Measurements from ENCODE around the gene APH1B.
"Not testable (repeated sequence)": the region's sequence is repeated elsewhere in the genome, so short reads cannot be mapped to it uniquely, and the experiment has no call there.

The APH1B gene

DNA sequence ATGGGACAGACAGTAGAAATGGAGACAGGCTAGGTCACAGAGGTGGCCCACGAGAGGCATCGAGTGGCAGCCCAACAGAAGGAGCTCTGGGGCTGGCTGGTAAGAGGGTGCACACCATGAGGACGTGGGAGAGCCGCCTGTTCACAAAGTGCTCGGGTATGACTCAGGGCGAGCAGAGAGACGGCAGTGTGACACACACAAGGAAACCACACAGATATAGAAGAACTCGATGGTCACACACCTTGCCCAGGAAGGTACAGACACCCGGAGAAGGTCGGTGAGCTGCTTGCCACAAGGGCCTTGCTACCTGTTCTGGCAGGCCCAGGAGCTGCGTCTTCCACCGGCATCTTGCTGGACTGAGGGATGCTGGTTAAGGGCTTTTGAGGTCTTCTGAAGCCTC is 54.1 kb downstream of the APH1B start:
- DNase-seq (ENCODE audit: low read depth): no peak

DNA sequence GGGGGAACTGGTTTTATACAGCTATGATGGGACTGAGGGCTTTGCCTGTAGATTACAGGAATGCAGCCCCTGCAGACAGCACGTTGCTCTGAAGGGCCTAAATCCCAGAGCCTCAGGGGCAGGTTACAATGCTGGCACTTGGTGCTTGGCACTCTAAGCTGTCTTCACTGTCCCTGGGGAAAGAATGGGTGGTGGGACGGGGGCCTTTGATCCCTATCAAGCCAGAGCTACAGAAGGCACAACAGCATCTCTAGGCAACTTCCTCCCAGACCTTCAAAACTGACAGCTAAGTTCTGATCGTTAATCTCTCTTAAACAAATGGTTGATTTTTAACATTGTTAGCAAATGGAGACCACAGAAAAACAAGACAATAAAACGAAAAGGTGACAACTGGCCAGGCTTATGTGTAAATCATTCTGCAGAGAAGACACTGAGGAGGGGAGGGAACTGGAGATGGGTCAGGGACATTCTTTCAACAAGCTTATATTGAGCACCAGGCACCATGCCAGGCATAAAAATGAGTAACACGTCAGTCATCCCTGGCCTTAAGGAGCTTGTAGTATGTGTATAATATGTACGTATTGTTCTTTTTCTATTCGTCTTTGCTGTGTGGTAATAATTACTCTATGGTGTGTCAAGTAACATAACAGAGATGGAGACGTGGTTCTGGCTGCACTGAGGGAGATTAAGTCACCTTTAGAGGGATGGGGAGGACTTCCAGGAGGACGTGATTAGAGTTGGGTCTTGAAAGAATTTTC is 55.1 kb downstream of the APH1B start:
- DNase-seq (ENCODE audit: low read depth): peak; percentile 75

DNA sequence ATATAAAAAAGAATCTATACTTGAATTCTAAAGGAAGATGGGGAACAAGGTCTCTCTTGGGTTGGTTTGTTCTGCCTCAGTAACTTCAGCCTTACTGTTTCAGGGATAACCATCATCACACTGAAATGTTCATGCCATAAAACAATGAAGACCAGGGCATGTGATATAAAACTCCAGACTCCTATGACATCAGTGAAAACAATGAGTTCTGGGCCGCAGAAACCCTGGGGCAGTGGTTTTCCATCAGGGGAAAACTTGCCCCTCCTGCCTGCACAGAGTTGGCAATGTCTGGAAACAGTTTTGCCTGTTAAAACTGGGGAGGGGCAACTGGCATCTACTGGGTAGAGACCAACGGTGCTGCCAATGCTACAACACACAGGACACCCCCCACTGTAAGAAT is 57.4 kb downstream of the APH1B start:
- DNase-seq (ENCODE audit: low read depth): no peak

DNA sequence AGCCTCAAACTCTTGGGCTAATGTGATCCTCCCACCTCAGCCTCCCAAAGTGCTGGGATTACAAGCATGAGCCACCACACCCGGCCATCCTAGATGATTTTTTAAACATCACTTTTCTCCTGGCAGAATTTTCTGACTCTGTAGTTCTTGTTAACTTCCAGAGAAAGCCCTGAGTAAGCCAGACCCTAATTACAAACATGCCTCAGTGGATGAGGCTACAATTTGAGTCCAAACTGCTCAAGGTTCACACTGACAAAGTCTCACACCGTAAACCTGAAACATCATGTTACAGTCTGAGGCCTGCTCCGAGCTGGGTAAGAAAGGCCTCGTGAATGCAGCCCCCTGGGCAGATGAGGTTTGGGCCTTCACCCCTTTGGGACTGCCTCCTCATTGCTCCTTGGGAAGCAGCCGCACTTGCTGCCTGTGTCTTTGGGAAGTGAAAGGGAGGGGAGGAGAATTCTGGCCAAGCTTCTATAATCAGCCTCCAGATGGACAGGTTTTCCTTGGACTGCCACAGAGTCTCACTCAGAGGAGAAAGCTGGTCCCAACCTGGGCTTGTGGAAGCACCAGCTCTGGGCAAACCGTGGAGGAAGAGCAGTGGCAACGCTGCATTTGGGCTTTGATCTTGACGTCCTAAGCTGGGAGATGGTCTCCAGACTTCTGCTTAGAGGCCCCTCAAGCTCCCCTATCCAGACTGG is 58.3 kb downstream of the APH1B start:
- DNase-seq (ENCODE audit: low read depth): no peak

DNA sequence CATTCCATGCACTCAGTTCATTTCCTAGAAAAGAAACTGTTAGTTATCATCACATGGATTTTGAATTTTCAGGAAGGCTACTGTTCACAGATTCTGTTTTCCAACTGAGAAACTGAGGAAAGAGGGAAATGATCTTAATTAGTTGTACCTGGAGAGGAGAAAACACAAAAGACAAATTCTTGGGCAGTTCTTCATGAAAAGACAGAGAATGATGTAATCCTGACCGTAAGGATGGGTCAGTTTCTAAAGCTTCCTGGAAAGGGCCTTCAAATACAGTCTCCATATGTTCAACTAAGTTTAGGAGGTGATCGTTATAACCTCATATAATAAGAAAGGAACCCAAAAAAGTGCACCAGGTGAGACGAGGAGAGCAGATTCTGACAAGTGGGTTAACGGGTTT is 59.6 kb downstream of the APH1B start:
- no peak for DNase-seq (ENCODE audit: low read depth)

DNA sequence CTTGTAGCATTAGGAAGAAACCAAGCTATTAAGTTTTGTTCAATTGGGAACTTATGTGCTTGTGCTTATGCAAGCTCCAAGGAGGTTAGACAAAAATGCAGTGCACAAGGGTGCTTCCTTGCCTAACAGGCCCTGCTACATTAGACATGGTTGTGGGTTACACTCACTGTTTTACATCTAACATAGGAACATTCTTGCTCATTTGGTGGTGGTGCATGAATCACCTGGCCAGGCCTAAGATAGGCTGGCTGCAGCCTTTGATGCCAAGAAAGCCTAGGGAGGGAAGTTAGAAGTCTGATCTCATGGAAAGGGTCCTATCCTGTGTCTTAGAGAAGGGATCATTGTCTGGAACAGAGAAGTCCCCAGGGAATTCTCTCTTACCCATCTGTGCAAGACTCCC is 60.8 kb downstream of the APH1B start:
- DNase-seq (ENCODE audit: low read depth): no peak

DNA sequence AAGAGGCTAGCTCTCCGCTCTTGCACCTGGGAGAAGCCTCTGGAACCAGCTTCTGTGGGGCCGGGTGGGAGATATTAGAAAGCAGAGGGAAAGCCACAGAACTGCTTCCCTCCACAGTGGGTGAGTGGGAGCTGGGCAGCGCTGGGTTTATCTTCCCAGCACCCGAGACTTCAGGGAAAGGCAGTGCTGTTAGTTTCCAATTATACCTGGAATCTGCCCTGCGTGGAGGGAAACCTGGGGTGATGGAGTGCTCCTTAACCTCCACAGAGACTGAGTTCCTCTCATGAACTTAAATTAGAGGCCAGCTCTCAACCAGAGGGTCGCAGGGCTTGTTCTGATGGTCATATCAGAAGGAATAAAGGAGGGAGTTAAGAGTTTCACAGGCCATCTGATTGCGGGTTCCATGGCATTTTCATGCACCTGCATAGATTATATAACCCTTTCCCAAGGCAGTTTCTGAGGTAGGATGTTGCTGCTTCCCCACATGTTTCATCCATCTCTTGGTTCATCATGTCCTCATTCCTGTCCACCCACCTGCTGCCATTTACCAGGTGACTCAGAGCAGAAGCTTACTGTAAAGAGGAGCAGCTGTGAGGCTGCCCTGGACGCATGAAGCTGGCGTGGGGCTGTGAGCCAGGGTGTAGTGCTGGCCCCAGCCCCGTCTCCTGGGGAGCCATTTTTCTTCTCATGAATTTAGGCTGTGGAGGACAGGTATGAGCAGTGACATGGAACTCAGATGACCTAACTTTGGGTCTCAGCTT is 61.8 kb downstream of the APH1B start:
- no peak for DNase-seq (ENCODE audit: low read depth)

DNA sequence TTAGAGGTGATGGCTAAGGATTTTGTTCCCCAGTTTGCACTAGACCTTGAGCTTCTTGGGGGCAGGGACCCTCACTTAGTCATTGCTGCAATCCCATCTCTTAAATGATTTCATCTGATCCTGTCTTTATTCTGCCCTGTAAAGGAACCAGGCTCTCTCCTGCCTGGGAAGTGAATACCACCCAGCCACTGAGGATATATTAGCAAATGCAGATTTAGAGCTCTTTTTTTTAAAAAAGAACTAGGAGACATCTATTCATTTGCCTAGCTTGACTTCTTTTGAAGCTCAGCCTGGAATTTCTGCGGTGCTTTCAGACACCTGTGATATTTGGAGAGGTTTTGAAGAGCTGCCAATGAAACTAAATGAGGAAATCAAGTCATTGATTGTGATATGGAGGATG is 62.4 kb downstream of the APH1B start:
- DNase-seq (ENCODE audit: low read depth): no peak

DNA sequence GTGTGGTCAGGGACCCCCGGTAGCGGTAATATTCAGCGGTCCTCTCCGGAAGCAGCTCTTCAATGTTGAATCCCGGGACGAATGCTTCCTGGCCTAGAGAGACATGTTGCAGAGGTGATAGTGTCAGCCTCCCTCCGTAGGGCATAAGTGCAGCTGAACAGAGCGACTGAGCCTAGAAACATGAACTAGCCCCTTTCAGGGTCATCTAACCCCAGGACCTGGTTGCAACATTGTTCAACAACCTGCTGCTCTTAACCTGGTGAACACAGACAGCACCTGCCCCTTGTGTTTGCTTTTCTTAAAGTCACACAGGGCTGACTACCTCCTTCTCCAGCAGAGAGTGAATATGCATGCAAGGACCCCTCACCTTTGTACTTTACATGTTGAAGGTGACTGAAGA is 62.9 kb downstream of the APH1B start:
- no peak for DNase-seq (ENCODE audit: low read depth)

DNA sequence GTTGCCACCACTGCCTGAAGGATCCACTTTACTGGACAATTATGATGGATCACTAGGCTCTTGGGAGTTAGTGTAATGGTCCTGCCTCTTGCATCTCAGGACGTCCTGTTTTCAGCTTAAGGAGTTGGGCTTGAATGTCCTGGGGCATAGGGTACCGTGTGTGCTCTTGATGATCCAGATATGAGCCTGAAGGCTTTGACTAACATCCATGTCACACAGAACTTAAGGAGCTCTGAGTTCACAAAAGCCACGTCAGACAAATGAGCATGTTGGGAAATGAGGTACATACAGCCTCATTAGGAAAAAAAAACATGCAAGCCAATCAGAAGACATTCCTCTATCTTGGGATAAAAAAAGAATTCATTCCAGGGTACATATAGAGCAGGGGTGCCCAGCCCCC is 63.5 kb downstream of the APH1B start:
- DNase-seq (ENCODE audit: low read depth): no peak

DNA sequence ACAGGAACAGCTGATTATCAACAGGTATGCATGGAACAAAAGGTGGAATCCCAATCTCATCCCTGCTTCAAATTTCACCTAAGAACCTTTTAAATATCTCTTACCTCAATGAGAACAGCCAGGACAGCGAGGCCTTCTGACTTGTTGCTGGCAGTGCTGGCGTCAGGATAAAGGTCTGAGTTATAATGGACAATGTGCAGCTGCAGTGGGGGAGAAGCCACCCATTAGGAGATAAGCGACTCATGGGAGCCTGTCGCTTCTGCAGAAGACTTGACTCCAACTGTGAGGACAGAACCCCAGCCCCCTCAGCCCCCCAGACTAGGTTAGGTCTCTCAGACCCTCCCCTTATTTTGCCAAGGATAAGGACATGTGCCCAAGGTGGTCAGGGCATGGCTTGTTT is 64.5 kb downstream of the APH1B start:
- DNase-seq (ENCODE audit: low read depth): no peak

DNA sequence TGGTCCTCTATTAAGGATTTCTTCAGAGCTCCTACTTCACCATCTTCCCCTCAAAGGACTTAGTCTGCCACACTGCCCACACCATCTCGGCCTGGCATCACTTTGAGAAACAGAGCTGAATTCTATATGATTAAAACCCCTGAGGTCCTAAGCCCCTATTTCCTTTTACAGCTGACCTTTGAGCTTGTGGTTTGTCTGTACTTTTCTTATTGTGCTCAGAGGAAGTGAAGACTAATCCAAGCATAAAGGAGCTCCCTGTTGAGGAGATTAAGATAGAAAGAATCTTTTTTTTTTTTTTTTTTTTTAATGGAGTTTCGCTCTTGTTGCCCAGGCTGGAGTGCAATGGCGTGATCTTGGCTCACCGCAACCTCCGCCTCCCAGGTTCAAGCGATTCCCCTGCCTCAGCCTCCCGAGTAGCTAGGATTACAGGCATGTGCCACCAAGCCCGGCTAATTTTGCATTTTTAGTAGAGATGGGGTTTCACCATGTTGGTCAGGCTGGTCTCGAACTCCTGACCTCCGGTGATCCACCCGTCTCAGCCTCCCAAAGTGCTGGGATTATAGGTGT is 65.7 kb downstream of the APH1B start:
- not testable (repeated sequence) for DNase-seq (ENCODE audit: low read depth)

DNA sequence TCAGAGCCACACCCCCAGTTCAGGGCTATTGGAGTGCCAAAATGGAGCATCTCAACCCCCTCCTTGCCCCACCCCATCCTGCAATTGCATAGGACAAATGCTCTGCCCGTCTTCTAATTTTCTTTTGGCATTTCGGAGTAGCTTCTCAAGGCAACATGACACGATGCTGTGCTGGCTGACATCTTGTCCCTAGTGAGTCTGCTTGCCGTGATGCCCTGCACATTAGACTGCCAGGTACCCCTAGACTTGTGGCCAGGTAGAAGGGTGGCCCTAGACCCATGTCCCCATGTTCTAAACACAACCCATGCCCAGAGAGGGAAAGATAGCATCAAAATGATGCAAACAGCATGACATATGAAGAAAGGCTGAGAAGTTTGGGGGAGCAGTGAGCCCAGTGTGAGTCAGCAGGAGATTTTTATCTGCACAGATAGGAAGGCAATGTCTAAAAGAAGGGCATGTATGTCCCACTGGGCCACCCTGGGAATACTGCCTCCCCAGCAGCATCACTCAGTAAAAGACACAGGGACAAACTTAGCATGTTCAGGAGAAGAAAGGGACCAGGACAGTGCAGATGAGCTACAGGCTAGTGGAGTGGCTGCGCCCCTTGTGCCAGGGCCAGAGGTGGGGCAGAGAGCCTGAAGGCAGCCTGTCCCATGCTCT is 67.5 kb downstream of the APH1B start:
- DNase-seq (ENCODE audit: low read depth): no peak

DNA sequence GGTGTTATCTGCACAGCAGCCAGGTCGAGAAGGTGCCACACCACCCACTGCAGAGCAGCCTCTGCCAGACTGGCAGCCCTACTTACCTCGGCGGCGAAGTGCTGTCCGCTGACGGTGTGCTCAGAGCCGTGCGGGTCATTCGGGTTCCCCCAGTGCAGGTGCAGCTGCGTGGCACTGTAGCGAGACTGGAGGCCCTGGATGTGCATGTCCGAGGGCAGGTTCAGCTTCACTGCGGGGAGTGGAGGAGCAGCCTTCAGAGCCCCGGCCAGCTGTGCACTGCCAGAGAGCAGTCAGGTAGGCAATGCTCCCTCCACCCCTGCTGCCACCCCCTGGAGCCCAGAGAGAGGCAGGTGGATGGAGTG is 68.0 kb downstream of the APH1B start:
- no peak for DNase-seq (ENCODE audit: low read depth)

DNA sequence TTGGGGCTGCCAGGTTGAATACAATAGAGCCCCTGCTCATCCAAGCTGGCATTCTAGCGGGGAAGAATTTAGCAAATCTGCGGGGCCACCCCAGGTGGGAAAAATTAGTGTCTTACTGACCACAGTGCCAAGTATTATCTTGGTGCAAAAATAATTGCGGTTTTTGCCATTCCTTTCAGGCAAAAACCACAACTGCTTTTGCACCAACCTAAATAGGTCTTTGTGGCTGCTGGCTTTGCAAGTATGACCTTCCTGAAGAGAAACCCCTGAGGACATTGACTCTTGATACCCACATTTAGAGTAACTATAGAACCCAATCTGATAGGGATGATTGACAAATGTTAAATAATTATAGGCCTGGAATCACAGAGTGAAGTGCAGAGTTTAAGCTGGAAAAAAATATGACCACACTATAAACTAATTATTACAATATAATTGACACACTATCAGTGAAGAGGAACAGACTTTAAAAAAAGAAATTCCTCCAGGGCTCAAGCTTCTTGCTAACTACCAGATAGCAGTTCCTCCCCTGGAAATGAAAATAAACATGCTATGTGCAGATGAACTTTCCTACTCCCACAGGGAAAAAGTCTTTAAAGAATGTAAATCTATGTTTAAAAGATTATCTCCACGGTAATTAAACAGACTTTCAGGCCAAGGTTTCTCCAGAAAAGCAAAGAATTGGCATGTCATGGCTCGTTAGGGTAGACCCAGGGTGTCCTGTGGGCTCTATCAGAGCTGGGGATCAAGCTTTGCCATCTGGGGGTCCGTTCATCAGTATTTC is 69.9 kb downstream of the APH1B start:
- DNase-seq (ENCODE audit: low read depth): no peak

DNA sequence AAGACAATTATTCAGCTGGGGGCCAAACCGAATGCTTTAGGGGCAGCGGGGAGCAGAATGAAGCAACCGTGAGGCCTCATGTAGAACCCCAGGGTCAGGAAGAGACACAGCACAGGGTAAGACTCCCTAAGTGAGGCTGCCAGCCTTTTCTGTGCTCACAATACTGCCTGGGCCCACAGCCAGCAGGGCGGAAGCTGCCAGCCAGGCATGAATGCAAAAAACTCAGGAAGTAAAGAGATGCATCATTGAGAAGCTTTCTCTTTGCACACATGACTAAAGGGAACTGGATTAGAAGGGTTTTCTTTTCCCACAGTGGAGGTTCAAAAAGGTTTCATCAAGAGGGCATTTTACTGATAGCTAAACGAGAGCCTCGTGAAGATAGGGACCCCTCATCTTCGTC is 71.0 kb downstream of the APH1B start:
- DNase-seq (ENCODE audit: low read depth): peak; percentile 73

DNA sequence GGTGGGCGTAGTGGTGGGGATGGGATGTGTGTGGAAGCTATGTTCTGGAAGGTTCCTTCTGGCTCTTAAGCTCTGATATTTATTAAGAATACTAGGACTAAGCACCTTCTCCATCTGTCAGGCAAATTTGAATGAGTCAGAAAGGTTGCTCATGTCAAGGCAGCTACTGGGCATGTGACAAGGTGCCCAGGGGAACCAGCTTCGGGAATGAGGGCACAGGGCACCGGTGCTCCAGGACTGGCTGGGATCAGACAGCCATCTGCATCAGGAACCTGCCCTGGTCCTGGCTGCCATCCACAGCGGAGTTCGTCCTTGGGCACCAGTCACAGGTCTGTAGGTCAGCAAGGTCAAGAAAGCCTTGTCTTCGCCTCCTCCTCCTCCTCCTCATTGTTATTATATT is 71.8 kb downstream of the APH1B start:
- DNase-seq (ENCODE audit: low read depth): no peak

DNA sequence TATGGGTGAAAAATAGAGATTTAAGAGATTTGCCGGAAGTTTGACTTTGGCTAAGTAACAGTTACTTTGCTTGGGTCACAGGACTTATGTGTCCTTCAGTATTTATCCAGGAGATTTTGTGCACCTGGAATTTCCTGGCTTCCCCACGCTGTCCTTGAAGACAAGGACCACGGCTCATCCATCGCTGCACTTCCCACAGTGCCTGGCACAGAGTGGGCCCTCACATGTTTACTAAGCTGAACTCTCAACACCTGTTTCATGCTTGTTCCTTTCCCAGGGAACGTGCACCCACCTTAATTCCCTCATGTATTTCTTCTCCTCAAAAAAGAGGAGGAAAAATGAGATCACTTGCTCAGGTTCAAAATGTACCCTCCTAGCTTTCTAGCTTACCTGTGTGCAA is 72.2 kb downstream of the APH1B start:
- no peak for DNase-seq (ENCODE audit: low read depth)

DNA sequence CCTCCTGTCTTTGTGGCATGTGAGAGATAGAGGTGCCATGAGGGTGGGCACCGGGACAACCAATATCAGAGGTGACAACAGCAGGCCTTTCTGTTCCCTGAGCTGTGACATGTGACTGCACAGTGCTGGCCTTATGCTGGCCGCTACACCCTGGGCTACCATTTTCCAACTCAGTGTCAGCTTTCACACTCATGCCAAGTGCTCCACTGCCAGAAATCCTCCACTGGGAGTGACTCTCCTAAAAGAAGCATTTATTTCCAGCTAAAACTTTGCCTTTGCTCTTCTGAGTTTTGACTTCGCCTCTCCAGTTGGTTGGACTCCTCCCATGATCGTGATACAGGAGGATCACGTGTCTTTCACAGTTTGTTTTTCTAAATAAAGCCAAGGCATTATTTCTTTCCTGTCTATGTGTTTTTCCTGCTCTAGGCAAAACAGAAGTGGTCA is 72.8 kb downstream of the APH1B start:
- peak; percentile 72 for DNase-seq (ENCODE audit: low read depth)

DNA sequence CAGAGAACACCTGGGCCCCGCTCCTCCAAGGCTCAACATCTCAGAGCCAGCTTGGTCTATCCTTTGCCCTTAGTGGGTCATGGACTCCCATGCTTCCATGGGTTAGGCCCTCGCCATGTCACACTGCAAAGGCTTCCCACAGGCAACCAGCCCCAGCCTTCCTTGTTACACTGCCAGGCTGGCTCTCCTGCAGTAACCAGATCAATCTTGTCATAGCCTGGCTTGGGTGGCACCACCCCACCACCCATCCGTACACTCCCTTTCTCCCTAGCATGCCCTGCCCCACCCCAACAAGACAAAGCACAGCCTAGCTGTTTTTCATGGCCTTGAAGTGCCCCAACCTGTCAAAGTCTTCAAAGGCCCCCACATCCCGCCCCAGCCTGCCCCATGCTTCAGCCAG is 73.8 kb downstream of the APH1B start:
- no peak for DNase-seq (ENCODE audit: low read depth)

DNA sequence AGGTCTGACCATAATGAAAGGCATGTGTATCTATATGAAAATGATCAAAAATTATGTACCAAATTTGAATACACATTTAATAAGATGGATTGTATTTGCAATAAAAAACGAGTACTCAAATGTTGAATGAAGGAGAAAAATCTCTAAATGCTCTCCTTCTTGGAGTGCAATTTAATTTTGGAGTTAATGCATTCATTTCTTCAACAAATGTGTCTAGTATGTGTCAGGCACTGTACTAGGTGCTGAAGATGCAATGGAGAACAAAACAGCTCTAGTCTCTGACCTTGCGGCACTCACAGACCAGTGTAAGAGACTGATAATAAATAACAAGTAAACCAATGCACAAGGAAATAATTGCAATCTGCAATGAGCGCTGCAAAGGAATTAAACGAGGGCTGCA is 75.4 kb downstream of the APH1B start:
- no peak for DNase-seq (ENCODE audit: low read depth)

DNA sequence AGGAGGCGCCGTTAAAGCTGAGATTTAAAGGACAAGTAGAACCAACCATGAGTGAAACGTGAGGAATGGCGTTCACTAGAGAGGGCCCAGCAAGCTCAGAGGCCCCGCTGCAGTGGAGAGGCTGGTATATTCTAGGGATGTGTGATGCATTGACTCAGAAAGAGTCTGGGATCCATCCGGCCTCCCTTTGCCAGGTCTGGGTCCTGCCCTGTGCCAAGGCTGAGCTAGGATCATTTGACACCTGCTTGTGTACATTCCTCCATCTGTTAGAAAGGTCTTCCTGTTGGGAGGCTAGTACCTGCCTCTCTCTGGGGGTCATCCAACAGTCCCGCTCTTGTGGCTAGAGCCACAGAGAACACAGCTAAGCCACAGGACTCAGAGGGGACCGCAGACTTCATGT is 75.9 kb downstream of the APH1B start:
- DNase-seq (ENCODE audit: low read depth): no peak
